Thyroid gland (tissue), 4 donors: ENCODE results near the gene NECTIN1.

Experiments
- CTCF ChIP-seq, 6 experiments: fragments of 200-600 bp in 3 of 6; fragments of 450-650 bp in 3 of 6; sonication (generic) in 3 of 6; IDR thresholded peaks; one replicate each; pipeline ENCODE4 v1.5.1; 2016 to 2019; ENCODE audit warnings: antibody characterized with exemption in 6 of 6, mild to moderate bottlenecking in 2 of 6, inconsistent platforms in 1 of 6, moderate library complexity in 1 of 6
- POLR2A ChIP-seq, 2 donors: fragments of 450-650 bp; IDR thresholded peaks; one replicate each; pipeline ENCODE4 v1.6.1; 2017; ENCODE audit warnings: antibody characterized with exemption in 2 of 2, mild to moderate bottlenecking in 2 of 2, moderate library complexity in 1 of 2

GRCh38 chr11:119763071-119763728 is 34.2 kb upstream of the NECTIN1 start:
- TF ChIP-seq CTCF (IDR thresholded peaks at IDR 0.05) (no peak), POLR2A (IDR thresholded peaks at IDR 0.05) (no peak)
